ENCODE results near the gene SLC25A34. TPM values are rescaled to one million over a fixed set of nuclear protein-coding genes. Genes with fewer than 3 reads are reported as not detected.
A peak's percentile ranks its signal among the peaks of the same experiment; 100 is the strongest.

Gene SLC25A34
- total RNA-seq, 6 experiments from 2014 or later = 0.69 to 11.6 (median 3.2) TPM

GRCh38 chr1:15735304-15736037 lies 587 bp upstream of the SLC25A34 start:
- Histone ChIP-seq H3K27ac (peak overlapping the region in 1 of 3 donors; percentile 85), H3K4me3 (no peak overlapping the region), H3K9me3 (no peaks in the 10 kb centered on the region), H3K27me3 (no peaks in the 10 kb centered on the region), H3K36me3 (peaks cover 0 to 33% (median 6%) of the 10 kb centered on the region in 4 donors), H3K4me1 (peaks cover 0 to 31% (median 14%) of the 10 kb centered on the region in 4 donors)
- WGBS (ENCODE audit: insufficient coverage, low coverage, low lambda C conversion rate, missing lambda C conversion rate) = 0% methylated on average over 1 of the region's 12 CpGs
- ATAC-seq (peak; percentile 9 to 54 (median 34)), DNase-seq (peak in 2 of 3 donors; percentile 77 to 79)
- intact Hi-C loops (cut with DNase I) = loop anchor here (10.0 kb wide), 1 partner anchor 141 kb away; no protein-coding TSS in a partner anchor
- no peak for TF ChIP-seq POLR2A (IDR thresholded peaks at IDR 0.05)
- no peak for TF ChIP-seq CTCF (IDR thresholded peaks at IDR 0.05)

GRCh38 chr1:15736892-15737261 lies 819 bp downstream of the SLC25A34 start:
- Histone ChIP-seq H3K4me3 (peak overlapping the region; percentile 20 to 58 (median 54)), H3K36me3 (peaks cover 0 to 20% (median 3%) of the 10 kb centered on the region in 4 donors), H3K27me3 (no peaks in the 10 kb centered on the region), H3K4me1 (peaks cover 0 to 36% (median 17%) of the 10 kb centered on the region in 4 donors), H3K9me3 (no peaks in the 10 kb centered on the region), H3K27ac (peak overlapping the region in 2 of 3 donors; percentile 44 to 85)
- peak in 2 of 3 donors; percentile 81 to 91 for DNase-seq
- intact Hi-C loops (cut with DNase I) = loop anchor here (10.0 kb wide), 1 partner anchor 142 kb away; no protein-coding TSS in a partner anchor
- TF ChIP-seq CTCF (IDR thresholded peaks at IDR 0.05) = no peak
- no peak for TF ChIP-seq POLR2A (IDR thresholded peaks at IDR 0.05)
- ATAC-seq = peak in 3 of 4 donors; percentile 40 to 47 (median 41)
- WGBS (ENCODE audit: insufficient coverage, low coverage, low lambda C conversion rate, missing lambda C conversion rate) = 30% methylated on average over 4 of the region's 6 CpGs

GRCh38 chr1:15737324-15738319 lies 1.6 kb downstream of the SLC25A34 start:
- ATAC-seq (no peak), DNase-seq (no peak)
- WGBS (ENCODE audit: insufficient coverage, low coverage, low lambda C conversion rate, missing lambda C conversion rate) = 49% methylated on average over 9 of the region's 20 CpGs
- Histone ChIP-seq H3K27ac (peak overlapping the region in 1 of 3 donors; percentile 85), H3K9me3 (no peaks in the 10 kb centered on the region), H3K4me3 (peak overlapping the region in 2 of 3 donors; percentile 54 to 58), H3K4me1 (peaks cover 0 to 40% (median 17%) of the 10 kb centered on the region in 4 donors), H3K27me3 (no peaks in the 10 kb centered on the region), H3K36me3 (peaks cover 0 to 14% (median 3%) of the 10 kb centered on the region in 4 donors)
- TF ChIP-seq CTCF (IDR thresholded peaks at IDR 0.05) = no peak
- TF ChIP-seq POLR2A (IDR thresholded peaks at IDR 0.05) = no peak
- intact Hi-C loops (cut with DNase I) = loop anchor here (10.0 kb wide), 1 partner anchor 143 kb away; no protein-coding TSS in a partner anchor

- no peak for DNase-seq
- H3K4me3 ChIP-seq = no peak overlapping the region
- 70% methylated on average over 2 of the region's 15 CpGs for WGBS (ENCODE audit: insufficient coverage, low coverage, low lambda C conversion rate, missing lambda C conversion rate)
- H3K27me3 ChIP-seq = no peaks in the 10 kb centered on the region
- no peak overlapping the region for H3K27ac ChIP-seq
- no peak for ATAC-seq
- peaks cover 0 to 6% (median 3%) of the 10 kb centered on the region in 4 donors for H3K36me3 ChIP-seq
- H3K9me3 ChIP-seq = no peaks in the 10 kb centered on the region
- intact Hi-C loops (cut with DNase I) = loop anchor here (10.0 kb wide), 1 partner anchor 144 kb away; no protein-coding TSS in a partner anchor
- peaks cover 0 to 40% (median 17%) of the 10 kb centered on the region in 4 donors for H3K4me1 ChIP-seq
- no peak for TF ChIP-seq POLR2A (IDR thresholded peaks at IDR 0.05)
These were observed 2.5 kb downstream of the SLC25A34 start for GRCh38 chr1:15738416-15739113.
